HepG2 (cell line): Measurements from ENCODE around the gene MAJIN. TPM values are rescaled to one million over a fixed set of nuclear protein-coding genes. Genes with fewer than 3 reads are reported as not detected.

Source experiments
- MBD4 ChIP-seq: IDR thresholded peaks from 2 replicates; pipeline ENCODE4 v1.6.1; 2012; ENCODE audit warnings: low read length, inconsistent platforms, borderline replicate concordance
- POGZ ChIP-seq: sonication (generic); formaldehyde crosslinking; IDR thresholded peaks from 2 replicates; pipeline ENCODE4 v1.4.0; 2020; ENCODE audit warnings: mild to moderate bottlenecking, missing genetic modification reagents
- ZBTB38 ChIP-seq: sonication (generic); formaldehyde crosslinking; IDR thresholded peaks from 2 replicates; pipeline ENCODE4 v1.5.1; 2020; ENCODE audit warnings: mild to moderate bottlenecking, missing genetic modification reagents
- ZNF224 ChIP-seq: sonication (generic); formaldehyde crosslinking; IDR thresholded peaks from 2 replicates; pipeline ENCODE4 v1.5.0; 2020; ENCODE audit warnings: mild to moderate bottlenecking, missing genetic modification reagents
- polyA plus RNA-seq, 8 experiments: library from polyadenylated mRNA; depleted of rRNA in 3 of 8; stranded (reverse) in 7 of 8; unstranded in 1 of 8; fragments of >200 nt; fragmentation: Illumina TruSeq in 4 of 8; extraction: Trizol in 4 of 8; gene quantifications; 2 replicates each; pipeline versions ENCODE4 v1.2.1 to v1.2.3, GENCODE V29; 2011 to 2016; ENCODE audit warnings: low read depth in 4 of 8, missing spikeins in 1 of 8, mixed read lengths in 1 of 8; ENCODE audit not compliant: insufficient read depth in 1 of 8
- total RNA-seq, 5 experiments: library from RNA; depleted of rRNA; stranded (reverse); fragments of >200 nt; fragmentation: Illumina TruSeq; extraction: Trizol; gene quantifications; 2 replicates each; pipeline ENCODE4 v1.2.3, GENCODE V29; 2016; ENCODE audit warnings: low read depth in 1 of 5
- TF ChIP-seq, protein P1 (sequence below): sonication (generic); formaldehyde crosslinking; IDR thresholded peaks from 2 replicates; pipeline ENCODE4 v1.5.0; 2020; ENCODE audit warnings: mild to moderate bottlenecking, missing genetic modification reagents, borderline replicate concordance
- TF ChIP-seq, protein P2 (sequence below): IDR thresholded peaks from 2 replicates; pipeline ENCODE4 v1.6.1; 2016; ENCODE audit warnings: missing genetic modification reagents, missing compliant biosample characterization
- TF ChIP-seq, protein P3 (sequence below): sonication (generic); formaldehyde crosslinking; IDR thresholded peaks from 2 replicates; pipeline ENCODE4 v1.4.0; 2020; ENCODE audit warnings: mild to moderate bottlenecking, missing genetic modification reagents
- TF ChIP-seq, protein P4 (sequence below): sonication (generic); formaldehyde crosslinking; IDR thresholded peaks from 2 replicates; pipeline ENCODE4 v1.4.0; 2020; ENCODE audit warnings: missing genetic modification reagents
- TF ChIP-seq, protein P5 (sequence below): sonication (generic); formaldehyde crosslinking; IDR thresholded peaks from 2 replicates; pipeline ENCODE4 v1.4.0; 2020; ENCODE audit warnings: missing genetic modification reagents
- TF ChIP-seq, protein P6 (sequence below): sonication (generic); formaldehyde crosslinking; IDR thresholded peaks from 2 replicates; pipeline ENCODE4 v1.4.0; 2020; ENCODE audit warnings: missing genetic modification reagents
- TF ChIP-seq, protein P7 (sequence below): sonication (generic); formaldehyde crosslinking; IDR thresholded peaks from 2 replicates; pipeline ENCODE4 v1.4.0; 2020; ENCODE audit warnings: low read depth, missing genetic modification reagents

The MAJIN gene
- total and polyA plus RNA-seq, 2 of the 13 experiments (the other 11 are each of a cell fraction or from before 2014, with no cell fraction given), result not detected

DNA sequence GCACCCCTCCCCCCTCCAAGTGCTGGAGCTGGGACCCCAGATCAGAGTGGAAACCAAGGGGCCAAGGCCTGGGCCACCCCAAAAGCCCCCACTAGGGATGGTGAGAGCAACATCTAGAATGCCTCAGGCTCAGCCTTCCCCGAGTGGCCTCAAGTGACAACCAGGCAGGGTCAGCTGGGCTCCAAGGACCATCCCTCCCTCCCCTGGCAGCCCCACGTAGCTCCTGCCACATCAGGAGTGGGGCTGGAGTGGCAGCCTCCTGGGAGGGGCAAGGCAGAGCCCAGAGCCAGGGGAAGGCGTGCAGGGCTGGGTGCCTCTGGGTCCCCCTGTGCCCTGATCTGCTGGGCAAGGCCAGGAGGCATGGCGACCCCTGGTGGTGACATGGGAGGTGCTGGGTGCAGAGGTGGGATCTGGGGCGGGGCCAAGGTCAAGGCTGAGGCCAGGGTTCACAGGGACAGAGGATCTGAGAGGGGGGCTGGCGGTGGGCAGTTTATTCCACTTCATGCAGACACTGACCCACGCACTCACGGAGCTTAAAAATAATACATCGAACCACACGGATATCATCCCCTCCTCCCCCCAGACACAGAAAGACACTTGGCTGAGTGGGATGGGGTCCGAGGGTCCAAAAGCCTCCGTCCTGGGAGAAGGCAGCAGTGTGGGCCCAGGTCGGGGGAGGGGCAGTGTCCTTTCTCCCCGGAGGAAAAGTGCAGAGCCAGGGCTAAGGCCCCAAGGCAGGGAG, 77.7 kb downstream of the MAJIN start (continued):
- TF ChIP-seq, protein P1, sequence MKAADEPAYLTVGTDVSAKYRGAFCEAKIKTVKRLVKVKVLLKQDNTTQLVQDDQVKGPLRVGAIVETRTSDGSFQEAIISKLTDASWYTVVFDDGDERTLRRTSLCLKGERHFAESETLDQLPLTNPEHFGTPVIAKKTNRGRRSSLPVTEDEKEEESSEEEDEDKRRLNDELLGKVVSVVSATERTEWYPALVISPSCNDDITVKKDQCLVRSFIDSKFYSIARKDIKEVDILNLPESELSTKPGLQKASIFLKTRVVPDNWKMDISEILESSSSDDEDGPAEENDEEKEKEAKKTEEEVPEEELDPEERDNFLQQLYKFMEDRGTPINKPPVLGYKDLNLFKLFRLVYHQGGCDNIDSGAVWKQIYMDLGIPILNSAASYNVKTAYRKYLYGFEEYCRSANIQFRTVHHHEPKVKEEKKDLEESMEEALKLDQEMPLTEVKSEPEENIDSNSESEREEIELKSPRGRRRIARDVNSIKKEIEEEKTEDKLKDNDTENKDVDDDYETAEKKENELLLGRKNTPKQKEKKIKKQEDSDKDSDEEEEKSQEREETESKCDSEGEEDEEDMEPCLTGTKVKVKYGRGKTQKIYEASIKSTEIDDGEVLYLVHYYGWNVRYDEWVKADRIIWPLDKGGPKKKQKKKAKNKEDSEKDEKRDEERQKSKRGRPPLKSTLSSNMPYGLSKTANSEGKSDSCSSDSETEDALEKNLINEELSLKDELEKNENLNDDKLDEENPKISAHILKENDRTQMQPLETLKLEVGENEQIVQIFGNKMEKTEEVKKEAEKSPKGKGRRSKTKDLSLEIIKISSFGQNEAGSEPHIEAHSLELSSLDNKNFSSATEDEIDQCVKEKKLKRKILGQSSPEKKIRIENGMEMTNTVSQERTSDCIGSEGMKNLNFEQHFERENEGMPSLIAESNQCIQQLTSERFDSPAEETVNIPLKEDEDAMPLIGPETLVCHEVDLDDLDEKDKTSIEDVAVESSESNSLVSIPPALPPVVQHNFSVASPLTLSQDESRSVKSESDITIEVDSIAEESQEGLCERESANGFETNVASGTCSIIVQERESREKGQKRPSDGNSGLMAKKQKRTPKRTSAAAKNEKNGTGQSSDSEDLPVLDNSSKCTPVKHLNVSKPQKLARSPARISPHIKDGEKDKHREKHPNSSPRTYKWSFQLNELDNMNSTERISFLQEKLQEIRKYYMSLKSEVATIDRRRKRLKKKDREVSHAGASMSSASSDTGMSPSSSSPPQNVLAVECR (CRISPR knock-in tag), result peak; percentile 34; the same call in 1 of the 2 replicates
- TF ChIP-seq ZBTB38 (CRISPR knock-in tag) (peak; percentile 71; the same call in 1 of the 2 replicates), MBD4 (no peak), POGZ (peak; percentile 70; the same call in 1 of the 2 replicates), ZNF224 (CRISPR knock-in tag) (no peak)
- TF ChIP-seq, protein P2, sequence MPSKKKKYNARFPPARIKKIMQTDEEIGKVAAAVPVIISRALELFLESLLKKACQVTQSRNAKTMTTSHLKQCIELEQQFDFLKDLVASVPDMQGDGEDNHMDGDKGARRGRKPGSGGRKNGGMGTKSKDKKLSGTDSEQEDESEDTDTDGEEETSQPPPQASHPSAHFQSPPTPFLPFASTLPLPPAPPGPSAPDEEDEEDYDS, result peak; percentile 42; the same call in 1 of the 2 replicates
- TF ChIP-seq, protein P3, sequence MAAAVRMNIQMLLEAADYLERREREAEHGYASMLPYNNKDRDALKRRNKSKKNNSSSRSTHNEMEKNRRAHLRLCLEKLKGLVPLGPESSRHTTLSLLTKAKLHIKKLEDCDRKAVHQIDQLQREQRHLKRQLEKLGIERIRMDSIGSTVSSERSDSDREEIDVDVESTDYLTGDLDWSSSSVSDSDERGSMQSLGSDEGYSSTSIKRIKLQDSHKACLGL (CRISPR knock-in tag), result peak; percentile 54
- TF ChIP-seq, protein P4, sequence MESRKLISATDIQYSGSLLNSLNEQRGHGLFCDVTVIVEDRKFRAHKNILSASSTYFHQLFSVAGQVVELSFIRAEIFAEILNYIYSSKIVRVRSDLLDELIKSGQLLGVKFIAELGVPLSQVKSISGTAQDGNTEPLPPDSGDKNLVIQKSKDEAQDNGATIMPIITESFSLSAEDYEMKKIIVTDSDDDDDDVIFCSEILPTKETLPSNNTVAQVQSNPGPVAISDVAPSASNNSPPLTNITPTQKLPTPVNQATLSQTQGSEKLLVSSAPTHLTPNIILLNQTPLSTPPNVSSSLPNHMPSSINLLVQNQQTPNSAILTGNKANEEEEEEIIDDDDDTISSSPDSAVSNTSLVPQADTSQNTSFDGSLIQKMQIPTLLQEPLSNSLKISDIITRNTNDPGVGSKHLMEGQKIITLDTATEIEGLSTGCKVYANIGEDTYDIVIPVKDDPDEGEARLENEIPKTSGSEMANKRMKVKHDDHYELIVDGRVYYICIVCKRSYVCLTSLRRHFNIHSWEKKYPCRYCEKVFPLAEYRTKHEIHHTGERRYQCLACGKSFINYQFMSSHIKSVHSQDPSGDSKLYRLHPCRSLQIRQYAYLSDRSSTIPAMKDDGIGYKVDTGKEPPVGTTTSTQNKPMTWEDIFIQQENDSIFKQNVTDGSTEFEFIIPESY (CRISPR knock-in tag), result peak; percentile 87
- TF ChIP-seq, protein P5, sequence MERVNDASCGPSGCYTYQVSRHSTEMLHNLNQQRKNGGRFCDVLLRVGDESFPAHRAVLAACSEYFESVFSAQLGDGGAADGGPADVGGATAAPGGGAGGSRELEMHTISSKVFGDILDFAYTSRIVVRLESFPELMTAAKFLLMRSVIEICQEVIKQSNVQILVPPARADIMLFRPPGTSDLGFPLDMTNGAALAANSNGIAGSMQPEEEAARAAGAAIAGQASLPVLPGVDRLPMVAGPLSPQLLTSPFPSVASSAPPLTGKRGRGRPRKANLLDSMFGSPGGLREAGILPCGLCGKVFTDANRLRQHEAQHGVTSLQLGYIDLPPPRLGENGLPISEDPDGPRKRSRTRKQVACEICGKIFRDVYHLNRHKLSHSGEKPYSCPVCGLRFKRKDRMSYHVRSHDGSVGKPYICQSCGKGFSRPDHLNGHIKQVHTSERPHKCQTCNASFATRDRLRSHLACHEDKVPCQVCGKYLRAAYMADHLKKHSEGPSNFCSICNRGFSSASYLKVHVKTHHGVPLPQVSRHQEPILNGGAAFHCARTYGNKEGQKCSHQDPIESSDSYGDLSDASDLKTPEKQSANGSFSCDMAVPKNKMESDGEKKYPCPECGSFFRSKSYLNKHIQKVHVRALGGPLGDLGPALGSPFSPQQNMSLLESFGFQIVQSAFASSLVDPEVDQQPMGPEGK, result peak; percentile 96
- TF ChIP-seq, protein P6, sequence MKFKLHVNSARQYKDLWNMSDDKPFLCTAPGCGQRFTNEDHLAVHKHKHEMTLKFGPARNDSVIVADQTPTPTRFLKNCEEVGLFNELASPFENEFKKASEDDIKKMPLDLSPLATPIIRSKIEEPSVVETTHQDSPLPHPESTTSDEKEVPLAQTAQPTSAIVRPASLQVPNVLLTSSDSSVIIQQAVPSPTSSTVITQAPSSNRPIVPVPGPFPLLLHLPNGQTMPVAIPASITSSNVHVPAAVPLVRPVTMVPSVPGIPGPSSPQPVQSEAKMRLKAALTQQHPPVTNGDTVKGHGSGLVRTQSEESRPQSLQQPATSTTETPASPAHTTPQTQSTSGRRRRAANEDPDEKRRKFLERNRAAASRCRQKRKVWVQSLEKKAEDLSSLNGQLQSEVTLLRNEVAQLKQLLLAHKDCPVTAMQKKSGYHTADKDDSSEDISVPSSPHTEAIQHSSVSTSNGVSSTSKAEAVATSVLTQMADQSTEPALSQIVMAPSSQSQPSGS, result peak; percentile 74; the same call in 1 of the 2 replicates
- TF ChIP-seq, protein P7, sequence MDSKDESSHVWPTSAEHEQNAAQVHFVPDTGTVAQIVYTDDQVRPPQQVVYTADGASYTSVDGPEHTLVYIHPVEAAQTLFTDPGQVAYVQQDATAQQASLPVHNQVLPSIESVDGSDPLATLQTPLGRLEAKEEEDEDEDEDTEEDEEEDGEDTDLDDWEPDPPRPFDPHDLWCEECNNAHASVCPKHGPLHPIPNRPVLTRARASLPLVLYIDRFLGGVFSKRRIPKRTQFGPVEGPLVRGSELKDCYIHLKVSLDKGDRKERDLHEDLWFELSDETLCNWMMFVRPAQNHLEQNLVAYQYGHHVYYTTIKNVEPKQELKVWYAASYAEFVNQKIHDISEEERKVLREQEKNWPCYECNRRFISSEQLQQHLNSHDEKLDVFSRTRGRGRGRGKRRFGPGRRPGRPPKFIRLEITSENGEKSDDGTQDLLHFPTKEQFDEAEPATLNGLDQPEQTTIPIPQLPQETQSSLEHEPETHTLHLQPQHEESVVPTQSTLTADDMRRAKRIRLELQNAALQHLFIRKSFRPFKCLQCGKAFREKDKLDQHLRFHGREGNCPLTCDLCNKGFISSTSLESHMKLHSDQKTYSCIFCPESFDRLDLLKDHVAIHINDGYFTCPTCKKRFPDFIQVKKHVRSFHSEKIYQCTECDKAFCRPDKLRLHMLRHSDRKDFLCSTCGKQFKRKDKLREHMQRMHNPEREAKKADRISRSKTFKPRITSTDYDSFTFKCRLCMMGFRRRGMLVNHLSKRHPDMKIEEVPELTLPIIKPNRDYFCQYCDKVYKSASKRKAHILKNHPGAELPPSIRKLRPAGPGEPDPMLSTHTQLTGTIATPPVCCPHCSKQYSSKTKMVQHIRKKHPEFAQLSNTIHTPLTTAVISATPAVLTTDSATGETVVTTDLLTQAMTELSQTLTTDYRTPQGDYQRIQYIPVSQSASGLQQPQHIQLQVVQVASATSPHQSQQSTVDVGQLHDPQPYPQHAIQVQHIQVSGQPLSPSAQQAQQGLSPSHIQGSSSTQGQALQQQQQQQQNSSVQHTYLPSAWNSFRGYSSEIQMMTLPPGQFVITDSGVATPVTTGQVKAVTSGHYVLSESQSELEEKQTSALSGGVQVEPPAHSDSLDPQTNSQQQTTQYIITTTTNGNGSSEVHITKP (CRISPR knock-in tag), result peak; percentile 78; the same call in 1 of the 2 replicates
